Endothelial cell of umbilical vein (primary cell): ENCODE measurements around the gene CHML. TPM values are rescaled to one million over a fixed set of nuclear protein-coding genes. Genes with fewer than 3 reads are reported as not detected.

Experiments used
- BruUV-seq: library from RNA; stranded (reverse); fragments of 400-500 nt; replicated peaks from 2 replicates; lab custom pipeline; 2021; lab: Mats Ljungman, UMichigan
- CTCF ChIA-PET: fragments of 300-600, 350-600 bp; sonication (Branson Sonifier 250); formaldehyde crosslinking; loops from one replicate; lab custom pipeline; 2021; ENCODE audit warnings: antibody characterized with exemption, inconsistent platforms; lab: Charles Lee
- POLR2A ChIA-PET: fragments of 300-600, 350-600 bp; sonication (Branson Sonifier 250); formaldehyde crosslinking; loops from one replicate; lab custom pipeline; 2021; ENCODE audit warnings: antibody characterized with exemption, inconsistent platforms; lab: Charles Lee
- DNase-seq: peaks from one replicate; pipeline ENCODE4 v3.0.0-alpha.2; 2011; ENCODE audit warnings: low read depth, low spot score
- FAIRE-seq: peaks from 2 replicates; lab custom pipeline; 2011; peaks lifted over from hg19 to GRCh38; lab: Jason Lieb, UNC
- H2AFZ ChIP-seq: 2 replicates; pipeline ENCODE4 v1.6.0; 2012; ENCODE audit warnings: low read depth, low read length, control low read depth, inconsistent platforms
- H3K27ac ChIP-seq: 2 replicates; pipeline ENCODE4 v1.5.1; 2011; ENCODE audit warnings: low read depth, mild to moderate bottlenecking, control low read depth, low read length, moderate library complexity; ENCODE audit not compliant: insufficient read depth
- H3K27me3 ChIP-seq, 2 experiments: 2 replicates each; pipeline versions ENCODE4 v1.6.0 to v1.6.1; 2011; ENCODE audit warnings: low read length in 2 of 2, mixed read lengths in 1 of 2; ENCODE audit not compliant: control insufficient read depth in 2 of 2, insufficient read depth in 2 of 2
- H3K36me3 ChIP-seq, 2 experiments: 2 replicates in 1 of 2; 3 replicates in 1 of 2; pipeline ENCODE4 v1.5.1; 2011; ENCODE audit warnings: low read length in 2 of 2, mild to moderate bottlenecking in 1 of 2, moderate library complexity in 1 of 2; ENCODE audit not compliant: control insufficient read depth in 2 of 2, insufficient read depth in 2 of 2; ENCODE audit errors: extremely low read depth in 1 of 2
- H3K4me1 ChIP-seq: 3 replicates; pipeline ENCODE4 v1.5.1; 2011; ENCODE audit warnings: mild to moderate bottlenecking, low read length; ENCODE audit not compliant: control insufficient read depth, insufficient read depth; ENCODE audit errors: extremely low read depth
- H3K4me2 ChIP-seq: 2 replicates; pipeline ENCODE4 v1.6.1; 2011; ENCODE audit warnings: low read length, control low read depth, mixed read lengths; ENCODE audit not compliant: insufficient read depth
- H3K4me3 ChIP-seq, 3 experiments: fragments of 200-600 bp in 1 of 3; sonication (generic), shearing (Covaris generic) in 1 of 3; replicated peaks in 1 of 3; 2 replicates each; pipeline ENCODE4 v1.5.1; 2011 to 2016; ENCODE audit warnings: control low read depth in 3 of 3, low read length in 3 of 3, mild to moderate bottlenecking in 2 of 3, inconsistent platforms in 1 of 3, low read depth in 1 of 3, moderate library complexity in 1 of 3; ENCODE audit not compliant: insufficient read depth in 1 of 3
- H3K79me2 ChIP-seq: 2 replicates; pipeline ENCODE4 v1.6.0; 2012; ENCODE audit warnings: low read length, inconsistent platforms; ENCODE audit not compliant: control insufficient read depth, insufficient read depth
- H3K9ac ChIP-seq: replicated peaks from 2 replicates; pipeline ENCODE3; 2011; ENCODE audit warnings: low read length, control low read depth; ENCODE audit not compliant: insufficient read depth; ENCODE audit errors: extremely low read depth
- H3K9me1 ChIP-seq: replicated peaks from 3 replicates; pipeline ENCODE4 v1.6.0; 2011; ENCODE audit warnings: mild to moderate bottlenecking, low read length; ENCODE audit not compliant: control insufficient read depth, insufficient read depth; ENCODE audit errors: extremely low read depth
- H3K9me3 ChIP-seq: replicated peaks from 2 replicates; pipeline ENCODE4 v1.5.1; 2012; ENCODE audit warnings: low read length, inconsistent platforms; ENCODE audit not compliant: control insufficient read depth, insufficient read depth
- H4K20me1 ChIP-seq: replicated peaks from 2 replicates; pipeline ENCODE3; 2011; ENCODE audit warnings: mild to moderate bottlenecking, low read length; ENCODE audit not compliant: control insufficient read depth, insufficient read depth; ENCODE audit errors: extremely low read depth
- CTCF ChIP-seq, 2 donors: IDR thresholded peaks; 1 replicate in 1 of 2; 2 replicates in 1 of 2; pipeline ENCODE4 v1.5.1; 2011; ENCODE audit warnings: low read length in 2 of 2, mild to moderate bottlenecking in 2 of 2, moderate library complexity in 2 of 2, control low read depth in 1 of 2, inconsistent platforms in 1 of 2, low read depth in 1 of 2; ENCODE audit not compliant: insufficient read depth in 1 of 2; ENCODE audit errors: extremely low read depth in 1 of 2
- EZH2 ChIP-seq: IDR thresholded peaks from 2 replicates; pipeline ENCODE4 v1.6.1; 2012; ENCODE audit warnings: borderline replicate concordance, low read depth, mild to moderate bottlenecking, moderate library complexity, low read length, inconsistent platforms; ENCODE audit not compliant: severe bottlenecking
- FOS ChIP-seq: IDR thresholded peaks from 2 replicates; pipeline ENCODE4 v1.6.1; 2011; ENCODE audit warnings: mild to moderate bottlenecking, low read length, moderate library complexity, borderline replicate concordance; ENCODE audit not compliant: insufficient read depth
- GATA2 ChIP-seq: IDR thresholded peaks from 2 replicates; pipeline ENCODE4 v1.7.0; 2011; ENCODE audit warnings: low read depth, mild to moderate bottlenecking, moderate library complexity, mixed read lengths, low read length; ENCODE audit not compliant: insufficient read length, insufficient read depth
- JUN ChIP-seq: IDR thresholded peaks from 2 replicates; pipeline ENCODE4 v1.6.1; 2011; ENCODE audit warnings: borderline replicate concordance, low read depth; ENCODE audit not compliant: insufficient read length, insufficient read depth
- MAX ChIP-seq: IDR thresholded peaks from 2 replicates; pipeline ENCODE4 v1.6.1; 2011; ENCODE audit not compliant: insufficient read depth, insufficient read length
- MYC ChIP-seq: IDR thresholded peaks from one replicate; pipeline ENCODE4 v1.6.1; 2011; ENCODE audit warnings: mild to moderate bottlenecking, low read depth, low read length
- POLR2A ChIP-seq: IDR thresholded peaks from 2 replicates; pipeline ENCODE4 v1.6.1; 2012; ENCODE audit warnings: low read depth, mild to moderate bottlenecking, control low read depth, low read length
- POLR2AphosphoS5 ChIP-seq: IDR thresholded peaks from 2 replicates; pipeline ENCODE4 v1.6.1; 2012; ENCODE audit warnings: low read depth, mild to moderate bottlenecking, control low read depth, low read length, moderate library complexity; ENCODE audit not compliant: insufficient read depth
- dilution Hi-C: fragments of 300-500 bp; cut with MboI; formaldehyde crosslinking; loops from one replicate; pipeline ENCODE4 v1.15.0; 2019; ENCODE audit warnings: low sequenced_read_pairs; ENCODE audit not compliant: extremely low pct_ligation_motif_present
- intact Hi-C: fragments of 100-400 bp; cut with micrococcal nuclease; formaldehyde crosslinking; loops from one replicate; pipeline ENCODE4 v1.10.0; 2022
- polyA plus RNA-seq, 4 experiments: library from polyadenylated mRNA; depleted of rRNA in 3 of 4; stranded (reverse) in 3 of 4; unstranded in 1 of 4; fragments of >200 nt; gene quantifications; 2 replicates each; pipeline versions ENCODE4 v1.2.1 to v1.2.3, GENCODE V29; 2011 to 2012; ENCODE audit warnings: missing spikeins in 1 of 4
- total RNA-seq: library from RNA; stranded (reverse); gene quantifications from 2 replicates; pipeline ENCODE4 v1.2.3, GENCODE V29; 2021

CHML gene
- total and polyA plus RNA-seq, 2 donors (not counting 3 experiments of a cell fraction or from before 2014, with no cell fraction given): 3.3 to 22.3 TPM

GRCh38 chr1:241648159-241648558 is 8.0 kb upstream of the CHML start:
- Histone ChIP-seq H3K4me3 (no peak overlapping the region), H3K79me2 (no peaks in the 10 kb centered on the region), H3K27me3 (no peaks in the 10 kb centered on the region), H3K4me1 (no peaks in the 10 kb centered on the region), H3K9me3 (no peaks in the 10 kb centered on the region), H3K9me1 (no peaks in the 10 kb centered on the region), H2AFZ (no peak overlapping the region), H4K20me1 (no peaks in the 10 kb centered on the region), H3K27ac (no peak overlapping the region), H3K36me3 (no peaks in the 10 kb centered on the region), H3K9ac (no peak overlapping the region), H3K4me2 (no peak overlapping the region)
- dilution Hi-C loops: no loop called here
- no peak for FAIRE-seq
- DNase-seq: no peak
- intact Hi-C loops: no loop called here
- no peak for TF ChIP-seq POLR2AphosphoS5
- no peak for TF ChIP-seq JUN
- no peak for TF ChIP-seq MYC
- TF ChIP-seq EZH2: no peak
- no peak for TF ChIP-seq MAX
- TF ChIP-seq POLR2A: no peak
- no peak for TF ChIP-seq FOS
- no peak for TF ChIP-seq CTCF (IDR thresholded peaks at IDR 0.05; ENCODE audit: extremely low read depth in 1 of 2, insufficient read depth in 1 of 2, low read depth in 1 of 2, low read length in 2 of 2)
- TF ChIP-seq GATA2: no peak
- no TSS peak for BruUV-seq
- ChIA-PET POLR2A (no interaction called here), CTCF (no interaction called here)
